Mesendoderm (in vitro differentiated cells): Measurements from ENCODE around the gene CSRP3. TPM values are rescaled to one million over a fixed set of nuclear protein-coding genes. Genes with fewer than 3 reads are reported as not detected.

Experiments
- DNase-seq: peaks from one replicate; pipeline ENCODE4 v3.0.0; 2013
- H2AK5ac ChIP-seq: 2 replicates; pipeline ENCODE4 v1.6.1; 2013; ENCODE audit warnings: low read length, inconsistent platforms
- H2BK120ac ChIP-seq: 2 replicates; pipeline ENCODE4 v1.6.1; 2013; ENCODE audit warnings: low read depth, mild to moderate bottlenecking, low read length, moderate library complexity, mixed read lengths
- H2BK15ac ChIP-seq: replicated peaks from 2 replicates; pipeline ENCODE4 v1.6.1; 2013; ENCODE audit warnings: low read depth, mild to moderate bottlenecking, moderate library complexity
- H2BK5ac ChIP-seq: 2 replicates; pipeline ENCODE4 v1.6.1; 2013; ENCODE audit warnings: low read length, inconsistent platforms
- H3K18ac ChIP-seq: 2 replicates; pipeline ENCODE4 v1.6.1; 2013; ENCODE audit warnings: mild to moderate bottlenecking, low read length, mixed read lengths
- H3K23ac ChIP-seq: one replicate; pipeline ENCODE4 v1.6.1; 2013; ENCODE audit warnings: low read length
- H3K27ac ChIP-seq: 2 replicates; pipeline ENCODE4 v1.5.1; 2013; ENCODE audit warnings: low read depth, mild to moderate bottlenecking, inconsistent platforms, low read length, moderate library complexity
- H3K27me3 ChIP-seq: 2 replicates; pipeline ENCODE4 v1.6.1; 2013; ENCODE audit warnings: low read length, control low read depth, mild to moderate bottlenecking, inconsistent platforms; ENCODE audit not compliant: insufficient read depth, poor library complexity
- H3K36me3 ChIP-seq: 2 replicates; pipeline ENCODE4 v1.6.1; 2013; ENCODE audit warnings: low read length, inconsistent platforms; ENCODE audit not compliant: control insufficient read depth, insufficient read depth
- H3K4ac ChIP-seq: one replicate; pipeline ENCODE4 v1.6.1; 2013; ENCODE audit warnings: low read depth, mild to moderate bottlenecking, low read length, moderate library complexity
- H3K4me1 ChIP-seq: 2 replicates; pipeline ENCODE4 v1.6.1; 2013; ENCODE audit warnings: low read depth, low read length, inconsistent platforms; ENCODE audit not compliant: control insufficient read depth
- H3K4me2 ChIP-seq: 2 replicates; pipeline ENCODE4 v1.6.1; 2013; ENCODE audit warnings: low read length
- H3K4me3 ChIP-seq: 2 replicates; pipeline ENCODE4 v1.5.1; 2013; ENCODE audit warnings: mild to moderate bottlenecking, low read length
- H3K56ac ChIP-seq: one replicate; pipeline ENCODE4 v1.6.1; 2013; ENCODE audit warnings: low read length
- H3K79me1 ChIP-seq: 2 replicates; pipeline ENCODE4 v1.6.1; 2013; ENCODE audit warnings: low read length, inconsistent platforms
- H3K79me2 ChIP-seq: 2 replicates; pipeline ENCODE4 v1.6.1; 2013; ENCODE audit warnings: mild to moderate bottlenecking, low read length; ENCODE audit not compliant: control insufficient read depth, insufficient read depth
- H3K9ac ChIP-seq: 2 replicates; pipeline ENCODE4 v1.6.1; 2013; ENCODE audit warnings: low read length, inconsistent platforms
- H4K5ac ChIP-seq: one replicate; pipeline ENCODE4 v1.6.1; 2013; ENCODE audit warnings: low read length
- H4K8ac ChIP-seq: one replicate; pipeline ENCODE4 v1.6.1; 2013; ENCODE audit warnings: low read depth, mild to moderate bottlenecking, control low read depth, low read length, moderate library complexity
- WGBS: extraction: QIAGEN DNeasy Blood & Tissue Kit; methylation state at CpG from one replicate; pipeline ENCODE4 v1.1.7; 2013; ENCODE audit warnings: low lambda C conversion rate, missing lambda C conversion rate; ENCODE audit not compliant: insufficient coverage; ENCODE audit errors: extremely low coverage; 5-methylcytosine and 5-hydroxymethylcytosine counted together
- polyA plus RNA-seq, 2 experiments: library from polyadenylated mRNA; stranded (reverse); fragments of 200-250 nt; gene quantifications; one replicate each; pipeline ENCODE4 v1.2.3, GENCODE V29; 2013

CSRP3 gene
- not detected for polyA plus RNA-seq (2013, experiment 1 of 2)
- polyA plus RNA-seq (2013, experiment 2 of 2): not detected

DNA sequence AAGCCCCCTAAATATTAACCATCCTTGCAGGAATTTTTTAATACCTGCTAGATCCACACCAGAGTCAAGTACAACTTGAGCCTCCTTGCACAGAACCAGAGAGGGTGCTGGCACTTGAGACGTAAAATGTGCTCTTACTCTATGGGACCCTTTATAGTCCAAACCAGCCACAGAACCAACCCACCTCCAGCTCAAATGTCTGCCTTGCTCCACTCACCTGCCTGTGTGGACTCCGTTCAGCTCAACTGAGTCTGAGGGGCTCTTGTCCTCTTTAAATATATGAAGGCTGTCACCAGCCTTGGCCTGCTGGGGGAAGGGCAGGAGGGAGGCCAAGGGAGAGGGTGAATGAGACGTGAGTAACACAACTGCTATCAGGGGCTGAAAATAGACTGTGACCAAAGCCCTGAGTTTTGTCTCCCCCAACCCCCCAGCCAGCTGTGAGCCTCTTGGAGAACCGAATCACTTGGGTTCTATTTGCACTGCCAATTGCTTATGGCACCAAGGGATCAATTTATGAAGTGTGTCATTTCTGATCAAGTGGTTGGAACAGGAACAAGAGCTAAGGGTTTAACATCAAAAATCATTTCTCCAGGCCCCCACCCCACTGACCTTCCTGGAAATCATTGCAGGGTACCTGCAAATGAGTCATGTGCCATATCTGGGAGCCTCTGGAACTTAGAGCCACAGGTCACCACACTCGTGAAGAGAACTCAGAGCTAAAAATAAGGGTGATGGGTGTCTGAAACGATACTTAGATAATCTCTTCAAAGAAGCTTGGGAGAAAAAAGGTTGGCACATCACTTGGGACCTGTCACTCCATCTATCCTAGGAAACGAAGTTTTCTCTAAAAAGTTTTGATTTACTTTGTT lies at the start of gene CSRP3:
Gene CSRP3 (minus strand): TSS at position 247 of the 869 bp plus-strand sequence. CDS start 9,535 bp downstream, outside the sequence.
- no peaks in the 10 kb centered on the region for H3K27me3 ChIP-seq
- no peak within 1 kb of the TSS for H4K5ac ChIP-seq
- H3K23ac ChIP-seq: no peak within 1 kb of the TSS
- no peak within 1 kb of the TSS for H3K9ac ChIP-seq
- no peak within 1 kb of the TSS for H3K27ac ChIP-seq
- H2BK5ac ChIP-seq: no peak within 1 kb of the TSS
- H3K79me1 ChIP-seq: no peaks in the 10 kb centered on the region
- H2AK5ac ChIP-seq: no peak within 1 kb of the TSS
- H3K4me1 ChIP-seq: no peaks in the 10 kb centered on the region
- H3K56ac ChIP-seq: no peak within 1 kb of the TSS
- H3K4me2 ChIP-seq: no peak within 1 kb of the TSS
- H2BK15ac ChIP-seq: no peak within 1 kb of the TSS
- no CpG with 5 or more reads among the region's 7 CpGs for WGBS
- H3K79me2 ChIP-seq: no peaks in the 10 kb centered on the region
- H3K36me3 ChIP-seq: no peaks in the 10 kb centered on the region
- DNase-seq: no peak
- no peak within 1 kb of the TSS for H3K4me3 ChIP-seq
- H3K4ac ChIP-seq: no peak within 1 kb of the TSS
- no peak within 1 kb of the TSS for H2BK120ac ChIP-seq
- no peak within 1 kb of the TSS for H4K8ac ChIP-seq
- H3K18ac ChIP-seq: no peak within 1 kb of the TSS

DNA sequence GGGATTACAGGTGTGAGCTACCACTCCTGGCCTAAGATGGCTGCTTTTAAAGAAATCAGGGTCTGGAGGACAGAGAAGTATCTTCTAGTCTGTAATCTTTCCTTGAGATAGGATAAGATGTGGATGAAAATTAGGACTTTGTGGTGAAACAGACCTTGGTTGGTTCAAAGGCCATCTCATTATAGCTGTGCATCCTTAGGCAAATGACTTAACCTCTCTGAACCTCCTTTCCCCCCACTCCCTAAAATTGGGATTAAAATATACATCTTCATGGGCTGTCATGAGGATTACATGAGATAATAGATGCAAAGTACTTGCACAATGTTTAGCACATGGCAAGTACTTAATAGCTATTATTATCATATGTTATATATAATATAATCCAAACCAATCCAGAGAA lies 49.8 kb upstream of the CSRP3 start:
- Histone ChIP-seq H3K4me3 (no peak overlapping the region), H3K56ac (no peak overlapping the region), H3K9ac (no peak overlapping the region), H2BK15ac (no peak overlapping the region), H2BK120ac (no peak overlapping the region), H3K4me2 (no peak overlapping the region), H3K27ac (no peak overlapping the region), H3K79me1 (no peaks in the 10 kb centered on the region), H3K18ac (no peak overlapping the region), H3K36me3 (no peaks in the 10 kb centered on the region), H3K23ac (no peak overlapping the region), H3K4me1 (no peaks in the 10 kb centered on the region), H3K27me3 (no peaks in the 10 kb centered on the region), H3K4ac (no peak overlapping the region), H2BK5ac (no peak overlapping the region), H3K79me2 (no peaks in the 10 kb centered on the region), H4K5ac (no peak overlapping the region), H4K8ac (no peak overlapping the region), H2AK5ac (no peak overlapping the region)
- DNase-seq: no peak

DNA sequence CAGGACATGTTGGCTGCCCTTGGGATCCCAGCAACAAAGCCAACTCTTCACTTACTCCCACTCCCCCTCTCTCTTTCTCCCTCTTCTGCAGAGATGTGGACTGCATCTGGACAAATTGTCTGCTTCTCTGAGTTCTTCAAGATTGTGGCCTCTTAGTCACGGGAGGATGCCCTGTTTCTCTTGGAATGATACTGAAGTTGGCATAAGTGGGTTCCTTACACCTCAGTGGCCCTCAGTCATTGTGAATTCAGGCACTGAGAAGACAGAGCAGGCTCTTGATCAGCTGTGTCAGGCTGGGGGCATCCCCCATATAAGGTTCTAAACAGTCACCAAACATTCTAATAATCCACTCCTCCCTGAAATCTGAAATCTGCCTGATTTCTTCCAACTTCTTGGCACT lies 45.0 kb upstream of the CSRP3 start:
- no peak overlapping the region for H2BK15ac ChIP-seq

GRCh38 chr11:19245351-19245750 lies 43.6 kb upstream of the CSRP3 start:
- Histone ChIP-seq H2BK15ac (no peak overlapping the region), H3K4me2 (no peak overlapping the region), H3K4ac (no peak overlapping the region), H3K4me3 (no peak overlapping the region), H2AK5ac (no peak overlapping the region), H3K79me1 (no peaks in the 10 kb centered on the region), H3K56ac (no peak overlapping the region), H3K4me1 (no peaks in the 10 kb centered on the region), H4K5ac (no peak overlapping the region), H3K23ac (no peak overlapping the region), H4K8ac (no peak overlapping the region), H3K79me2 (no peaks in the 10 kb centered on the region), H2BK5ac (no peak overlapping the region), H3K36me3 (no peaks in the 10 kb centered on the region), H2BK120ac (no peak overlapping the region), H3K9ac (no peak overlapping the region), H3K27me3 (peaks cover 3% of the 10 kb centered on the region), H3K18ac (no peak overlapping the region), H3K27ac (no peak overlapping the region)
- WGBS: no CpG with 5 or more reads among the region's 5 CpGs
- DNase-seq: no peak

More for the DNA sequence above, 45.0 kb upstream of the CSRP3 start:
- Histone ChIP-seq H3K4me2 (no peak overlapping the region), H2AK5ac (no peak overlapping the region), H4K5ac (no peak overlapping the region), H4K8ac (no peak overlapping the region), H3K9ac (no peak overlapping the region), H3K18ac (no peak overlapping the region), H3K4me3 (no peak overlapping the region), H3K27ac (no peak overlapping the region), H2BK5ac (no peak overlapping the region), H3K4ac (no peak overlapping the region), H3K79me2 (no peaks in the 10 kb centered on the region), H2BK120ac (no peak overlapping the region), H3K27me3 (peaks cover 3% of the 10 kb centered on the region), H3K56ac (no peak overlapping the region), H3K36me3 (no peaks in the 10 kb centered on the region), H3K4me1 (no peaks in the 10 kb centered on the region), H3K23ac (no peak overlapping the region), H3K79me1 (no peaks in the 10 kb centered on the region)
- WGBS: no CpG with 5 or more reads among the region's 1 CpG
- DNase-seq: no peak

- no peak overlapping the region for H3K9ac ChIP-seq
- H3K27ac ChIP-seq: no peak overlapping the region
- H3K27me3 ChIP-seq: peaks cover 3% of the 10 kb centered on the region
- H3K4ac ChIP-seq: no peak overlapping the region
- H2BK5ac ChIP-seq: no peak overlapping the region
- H3K18ac ChIP-seq: no peak overlapping the region
- no peak overlapping the region for H3K4me2 ChIP-seq
- no peak overlapping the region for H3K23ac ChIP-seq
- no peak overlapping the region for H2AK5ac ChIP-seq
- H2BK120ac ChIP-seq: no peak overlapping the region
- peak; percentile 8 for DNase-seq
- H3K36me3 ChIP-seq: no peaks in the 10 kb centered on the region
- H3K4me3 ChIP-seq: no peak overlapping the region
- no CpG with 5 or more reads among the region's 2 CpGs for WGBS
- no peak overlapping the region for H4K5ac ChIP-seq
- no peaks in the 10 kb centered on the region for H3K79me1 ChIP-seq
- H3K56ac ChIP-seq: no peak overlapping the region
- H2BK15ac ChIP-seq: no peak overlapping the region
- H3K4me1 ChIP-seq: no peaks in the 10 kb centered on the region
- H3K79me2 ChIP-seq: no peaks in the 10 kb centered on the region
- H4K8ac ChIP-seq: no peak overlapping the region
These were observed 42.8 kb upstream of the CSRP3 start for GRCh38 chr11:19244621-19245020.

DNA sequence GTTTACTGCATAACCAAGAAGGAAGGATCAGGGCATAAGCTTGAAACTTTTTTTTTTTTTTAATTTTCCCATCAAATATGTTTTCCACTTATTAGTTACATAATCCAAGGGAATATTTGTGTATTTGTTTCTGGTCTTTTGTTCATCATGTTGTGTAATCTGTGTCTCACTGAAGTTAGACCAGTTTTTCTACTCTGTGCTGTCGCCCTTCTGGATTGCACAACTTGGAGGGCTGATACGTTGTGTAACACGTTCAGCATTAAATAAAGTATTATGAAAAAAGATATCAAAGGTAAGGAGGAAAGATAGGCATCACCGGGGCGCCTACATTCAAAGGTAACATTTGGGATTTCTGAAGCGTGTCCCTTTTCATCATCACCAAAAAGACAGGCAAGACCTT lies 42.3 kb upstream of the CSRP3 start:
- Histone ChIP-seq H3K9ac (no peak overlapping the region), H4K5ac (no peak overlapping the region), H3K27me3 (peaks cover 3% of the 10 kb centered on the region), H3K56ac (no peak overlapping the region), H3K4ac (no peak overlapping the region), H3K23ac (no peak overlapping the region), H2BK15ac (no peak overlapping the region), H4K8ac (no peak overlapping the region), H3K18ac (no peak overlapping the region), H3K4me1 (no peaks in the 10 kb centered on the region), H2BK5ac (no peak overlapping the region), H3K27ac (no peak overlapping the region), H3K36me3 (no peaks in the 10 kb centered on the region), H2AK5ac (no peak overlapping the region), H3K4me2 (no peak overlapping the region), H3K79me2 (peaks cover under 1% of the 10 kb centered on the region), H3K4me3 (no peak overlapping the region), H2BK120ac (no peak overlapping the region), H3K79me1 (no peaks in the 10 kb centered on the region)
- no peak for DNase-seq
- no CpG with 5 or more reads among the region's 6 CpGs for WGBS
